HCT116 (cell line): Measurements from ENCODE around the gene GEMIN5. TPM values are rescaled to one million over a fixed set of nuclear protein-coding genes. Genes with fewer than 3 reads are reported as not detected.

ENCODE experiments used
- ATAC-seq: fragments of 200-7000 bp; cut with Tn5 transposase; 2 replicates; pipeline ENCODE4 v1.9.1; 2020; ENCODE audit warnings: mild to moderate bottlenecking, moderate library complexity
- BruUV-seq: library from RNA; stranded (reverse); fragments of 400-500 nt; replicated peaks from 2 replicates; lab custom pipeline; 2021; lab: Mats Ljungman, UMichigan
- CTCF ChIA-PET: fragments of 300-600 bp; sonication (Branson Sonifier 250); formaldehyde crosslinking; loops from one replicate; lab custom pipeline; 2021; ENCODE audit warnings: antibody characterized with exemption; lab: Charles Lee
- POLR2A ChIA-PET: fragments of 300-600, 350-600 bp; sonication (Branson Sonifier 250); formaldehyde crosslinking; loops from one replicate; lab custom pipeline; 2021; ENCODE audit warnings: antibody characterized with exemption; lab: Charles Lee
- RAD21 ChIA-PET, 2 experiments: fragments of 300-600 bp; sonication (Branson Sonifier 250); formaldehyde crosslinking; loops; one replicate each; lab custom pipeline; 2023; ENCODE audit warnings: low total read pairs in 2 of 2; ENCODE audit not compliant: uncharacterized antibody in 2 of 2, unreplicated experiment in 2 of 2, low non-redundant PET in 1 of 2; lab: Charles Lee
- DNase-seq: peaks from one replicate; pipeline ENCODE4 v3.0.0-alpha.2; 2010; ENCODE audit warnings: low read depth, low spot score
- H2AFZ ChIP-seq: fragments of 200-600 bp; shearing (Covaris generic), sonication (generic); 2 replicates; pipeline ENCODE4 v1.6.1; 2017; ENCODE audit warnings: low read depth, mixed run types, mixed read lengths, antibody characterized with exemption, low read length; ENCODE audit not compliant: poor library complexity, severe bottlenecking
- H3K27ac ChIP-seq: 2 replicates; pipeline ENCODE4 v1.5.1; 2012; ENCODE audit warnings: low read depth, low read length
- H3K27me3 ChIP-seq: fragments of 200-600 bp; sonication (generic); 2 replicates; pipeline ENCODE4 v1.6.1; 2016; ENCODE audit warnings: mixed run types, low read length, mixed read lengths; ENCODE audit not compliant: insufficient read depth
- H3K36me3 ChIP-seq, 2 experiments: fragments of 200-500 bp in 1 of 2; fragments of 200-600 bp in 1 of 2; sonication (Bioruptor generic) in 1 of 2; sonication (generic) in 1 of 2; 2 replicates each; pipeline versions ENCODE4 v1.5.1 to v1.6.1; 2014 to 2016; ENCODE audit warnings: low read length in 2 of 2, inconsistent platforms in 1 of 2, mixed read lengths in 1 of 2, mixed run types in 1 of 2; ENCODE audit not compliant: insufficient read depth in 2 of 2, control insufficient read depth in 1 of 2
- H3K4me1 ChIP-seq, 2 experiments: fragments of 200-600 bp in 1 of 2; sonication (generic) in 1 of 2; 2 replicates each; pipeline versions ENCODE4 v1.5.1 to v1.6.1; 2012 to 2017; ENCODE audit warnings: low read length in 2 of 2, inconsistent platforms in 1 of 2, mild to moderate bottlenecking in 1 of 2, mixed read lengths in 1 of 2, mixed run types in 1 of 2, moderate library complexity in 1 of 2; ENCODE audit not compliant: insufficient read depth in 2 of 2, control insufficient read depth in 1 of 2
- H3K4me2 ChIP-seq: fragments of 200-600 bp; sonication (generic); 2 replicates; pipeline ENCODE4 v1.6.1; 2017; ENCODE audit warnings: mixed run types, low read length, mixed read lengths
- H3K4me3 ChIP-seq, 2 experiments: fragments of 200-600 bp in 1 of 2; sonication (generic) in 1 of 2; replicated peaks in 1 of 2; 2 replicates each; pipeline ENCODE4 v1.5.1; 2011 to 2016; ENCODE audit warnings: low read length in 2 of 2, control low read depth in 1 of 2, low read depth in 1 of 2, mild to moderate bottlenecking in 1 of 2, mixed read lengths in 1 of 2, mixed run types in 1 of 2
- H3K79me2 ChIP-seq: fragments of 200-600 bp; sonication (generic); 2 replicates; pipeline ENCODE4 v1.6.1; 2017; ENCODE audit warnings: mild to moderate bottlenecking, mixed run types, low read length, moderate library complexity, mixed read lengths; ENCODE audit not compliant: insufficient read depth
- H3K9ac ChIP-seq: fragments of 200-600 bp; sonication (generic); 2 replicates; pipeline ENCODE4 v1.6.1; 2016; ENCODE audit warnings: low read length, mixed read lengths
- H3K9me2 ChIP-seq: fragments of 200-600 bp; sonication (generic), shearing (Covaris generic); 2 replicates; pipeline ENCODE4 v1.6.1; 2017; ENCODE audit warnings: mixed run types, mild to moderate bottlenecking, moderate library complexity; ENCODE audit not compliant: insufficient read depth
- H3K9me3 ChIP-seq, 2 experiments: fragments of 200-500 bp in 1 of 2; fragments of 200-600 bp in 1 of 2; sonication (Bioruptor generic) in 1 of 2; sonication (generic) in 1 of 2; 2 replicates each; pipeline ENCODE4 v1.6.1; 2014 to 2017; ENCODE audit warnings: low read length in 2 of 2, mixed read lengths in 2 of 2, inconsistent platforms in 1 of 2, low read depth in 1 of 2, mild to moderate bottlenecking in 1 of 2, mixed run types in 1 of 2, moderate library complexity in 1 of 2; ENCODE audit not compliant: control insufficient read depth in 1 of 2, insufficient read depth in 1 of 2
- H4K20me1 ChIP-seq: fragments of 200-600 bp; sonication (generic), shearing (Covaris generic); 2 replicates; pipeline ENCODE4 v1.6.1; 2017; ENCODE audit warnings: mixed run types, mild to moderate bottlenecking, moderate library complexity; ENCODE audit not compliant: insufficient read depth
- CBX3 ChIP-seq: IDR thresholded peaks from 2 replicates; pipeline ENCODE4 v1.6.1; 2012; ENCODE audit warnings: low read depth
- EGR1 ChIP-seq: IDR thresholded peaks from 2 replicates; pipeline ENCODE4 v1.6.1; 2012; ENCODE audit warnings: low read depth
- JUND ChIP-seq: IDR thresholded peaks from 2 replicates; pipeline ENCODE4 v1.6.1; 2012
- POLR2AphosphoS5 ChIP-seq: IDR thresholded peaks from 2 replicates; pipeline ENCODE4 v1.6.1; 2011; ENCODE audit warnings: mild to moderate bottlenecking, low read depth, low read length, moderate library complexity
- RAD21 ChIP-seq: IDR thresholded peaks from 2 replicates; pipeline ENCODE4 v1.6.1; 2012; ENCODE audit warnings: low read depth, mild to moderate bottlenecking
- SIN3A ChIP-seq: IDR thresholded peaks from 2 replicates; pipeline ENCODE4 v1.6.1; 2012; ENCODE audit warnings: low read depth
- SP1 ChIP-seq: IDR thresholded peaks from 2 replicates; pipeline ENCODE4 v1.6.1; 2012; ENCODE audit warnings: low read depth
- SRF ChIP-seq: IDR thresholded peaks from 2 replicates; pipeline ENCODE4 v1.6.1; 2012; ENCODE audit warnings: low read depth
- TCF7L2 ChIP-seq: IDR thresholded peaks from 2 replicates; pipeline ENCODE4 v1.7.0; 2011; ENCODE audit warnings: borderline replicate concordance, inconsistent platforms; ENCODE audit not compliant: insufficient read depth, insufficient read length; ENCODE audit errors: extremely low read depth
- ZFX ChIP-seq: fragments of 450-650 bp; IDR thresholded peaks from 2 replicates; pipeline ENCODE4 v1.6.1; 2017
- ZNF274 ChIP-seq: fragments of 200-500 bp; sonication (Bioruptor generic); IDR thresholded peaks from 2 replicates; pipeline ENCODE4 v1.6.1; 2014; ENCODE audit warnings: mild to moderate bottlenecking, low read depth, low read length, inconsistent platforms
- intact Hi-C: fragments of 100-400 bp; cut with micrococcal nuclease; formaldehyde crosslinking; loops from 2 replicates; pipeline ENCODE4 v1.10.0; 2022
- total RNA-seq: library from RNA; stranded (reverse); gene quantifications from one replicate; pipeline ENCODE4 v1.2.1, GENCODE V29; 2021; ENCODE audit not compliant: unreplicated experiment
- TF ChIP-seq, protein P1 (sequence below): IDR thresholded peaks from 2 replicates; pipeline ENCODE4 v1.6.1; 2011; ENCODE audit warnings: mild to moderate bottlenecking, low read length, moderate library complexity; ENCODE audit not compliant: insufficient replicate concordance; ENCODE audit errors: extremely low read depth
- TF ChIP-seq, protein P2 (sequence below), 3 experiments: fragments of 200-600 bp in 1 of 3; sonication (generic) in 1 of 3; IDR thresholded peaks in 2 of 3; conservative IDR thresholded peaks in 1 of 3; 2 replicates each; pipeline ENCODE4 v1.5.1; 2012 to 2017; ENCODE audit warnings: low read depth in 2 of 3, low read length in 2 of 3, antibody characterized with exemption in 1 of 3, borderline replicate concordance in 1 of 3, control low read depth in 1 of 3, mild to moderate bottlenecking in 1 of 3, mixed read lengths in 1 of 3, mixed run types in 1 of 3, moderate library complexity in 1 of 3; ENCODE audit not compliant: insufficient read depth in 1 of 3
- TF ChIP-seq, protein P3 (sequence below): IDR thresholded peaks from 2 replicates; pipeline ENCODE4 v1.6.1; 2012; ENCODE audit warnings: low read depth
- TF ChIP-seq, protein P4 (sequence below): IDR thresholded peaks from 2 replicates; pipeline ENCODE4 v1.6.1; 2012

Gene GEMIN5
- total RNA-seq, 1 experiment from 2014 or later: 35.9 TPM

DNA sequence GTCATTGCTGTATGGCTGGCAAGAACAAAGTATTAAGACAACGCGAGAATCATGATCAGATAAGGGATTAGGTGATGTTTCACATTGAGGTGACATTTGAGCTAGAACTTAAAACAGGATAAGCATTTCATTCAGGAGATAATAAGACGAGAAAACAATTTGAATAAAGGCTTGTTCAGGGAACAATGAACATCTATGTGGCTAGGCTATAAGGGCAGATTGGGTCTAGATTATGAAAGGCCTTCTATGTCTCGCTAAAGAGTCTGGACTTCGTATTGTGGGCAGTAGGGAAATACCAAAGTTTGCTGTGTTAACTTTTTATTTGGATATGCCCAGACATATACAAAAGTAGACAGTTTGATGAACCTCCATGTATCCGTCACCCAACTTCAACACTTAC is 9.8 kb upstream of the GEMIN5 start:
- H3K27me3 ChIP-seq: no peaks in the 10 kb centered on the region
- ATAC-seq (no peak), DNase-seq (no peak)
- no peaks in the 10 kb centered on the region for H3K9me2 ChIP-seq
- H3K9me3 ChIP-seq: no peaks in the 10 kb centered on the region
- H3K9ac ChIP-seq: no peak overlapping the region
- H3K79me2 ChIP-seq: peaks cover 80% of the 10 kb centered on the region
- no peaks in the 10 kb centered on the region for H3K4me1 ChIP-seq
- TF ChIP-seq JUND (no peak), SIN3A (no peak), EGR1 (no peak), RAD21 (no peak), POLR2AphosphoS5 (no peak), ZNF274 (no peak), CBX3 (no peak), ZFX (no peak), TCF7L2 (no peak), SP1 (no peak), SRF (no peak)
- TF ChIP-seq, protein P1, sequence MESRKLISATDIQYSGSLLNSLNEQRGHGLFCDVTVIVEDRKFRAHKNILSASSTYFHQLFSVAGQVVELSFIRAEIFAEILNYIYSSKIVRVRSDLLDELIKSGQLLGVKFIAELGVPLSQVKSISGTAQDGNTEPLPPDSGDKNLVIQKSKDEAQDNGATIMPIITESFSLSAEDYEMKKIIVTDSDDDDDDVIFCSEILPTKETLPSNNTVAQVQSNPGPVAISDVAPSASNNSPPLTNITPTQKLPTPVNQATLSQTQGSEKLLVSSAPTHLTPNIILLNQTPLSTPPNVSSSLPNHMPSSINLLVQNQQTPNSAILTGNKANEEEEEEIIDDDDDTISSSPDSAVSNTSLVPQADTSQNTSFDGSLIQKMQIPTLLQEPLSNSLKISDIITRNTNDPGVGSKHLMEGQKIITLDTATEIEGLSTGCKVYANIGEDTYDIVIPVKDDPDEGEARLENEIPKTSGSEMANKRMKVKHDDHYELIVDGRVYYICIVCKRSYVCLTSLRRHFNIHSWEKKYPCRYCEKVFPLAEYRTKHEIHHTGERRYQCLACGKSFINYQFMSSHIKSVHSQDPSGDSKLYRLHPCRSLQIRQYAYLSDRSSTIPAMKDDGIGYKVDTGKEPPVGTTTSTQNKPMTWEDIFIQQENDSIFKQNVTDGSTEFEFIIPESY: no peak
- TF ChIP-seq, protein P2, sequence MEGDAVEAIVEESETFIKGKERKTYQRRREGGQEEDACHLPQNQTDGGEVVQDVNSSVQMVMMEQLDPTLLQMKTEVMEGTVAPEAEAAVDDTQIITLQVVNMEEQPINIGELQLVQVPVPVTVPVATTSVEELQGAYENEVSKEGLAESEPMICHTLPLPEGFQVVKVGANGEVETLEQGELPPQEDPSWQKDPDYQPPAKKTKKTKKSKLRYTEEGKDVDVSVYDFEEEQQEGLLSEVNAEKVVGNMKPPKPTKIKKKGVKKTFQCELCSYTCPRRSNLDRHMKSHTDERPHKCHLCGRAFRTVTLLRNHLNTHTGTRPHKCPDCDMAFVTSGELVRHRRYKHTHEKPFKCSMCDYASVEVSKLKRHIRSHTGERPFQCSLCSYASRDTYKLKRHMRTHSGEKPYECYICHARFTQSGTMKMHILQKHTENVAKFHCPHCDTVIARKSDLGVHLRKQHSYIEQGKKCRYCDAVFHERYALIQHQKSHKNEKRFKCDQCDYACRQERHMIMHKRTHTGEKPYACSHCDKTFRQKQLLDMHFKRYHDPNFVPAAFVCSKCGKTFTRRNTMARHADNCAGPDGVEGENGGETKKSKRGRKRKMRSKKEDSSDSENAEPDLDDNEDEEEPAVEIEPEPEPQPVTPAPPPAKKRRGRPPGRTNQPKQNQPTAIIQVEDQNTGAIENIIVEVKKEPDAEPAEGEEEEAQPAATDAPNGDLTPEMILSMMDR (IDR thresholded peaks at IDR 0.05 in 2 of 3, conservative IDR thresholded peaks at IDR 0.05 in 1 of 3; ENCODE audit: borderline replicate concordance in 1 of 3, insufficient read depth in 1 of 3, low read depth in 2 of 3, low read length in 2 of 3): no peak
- TF ChIP-seq, protein P3, sequence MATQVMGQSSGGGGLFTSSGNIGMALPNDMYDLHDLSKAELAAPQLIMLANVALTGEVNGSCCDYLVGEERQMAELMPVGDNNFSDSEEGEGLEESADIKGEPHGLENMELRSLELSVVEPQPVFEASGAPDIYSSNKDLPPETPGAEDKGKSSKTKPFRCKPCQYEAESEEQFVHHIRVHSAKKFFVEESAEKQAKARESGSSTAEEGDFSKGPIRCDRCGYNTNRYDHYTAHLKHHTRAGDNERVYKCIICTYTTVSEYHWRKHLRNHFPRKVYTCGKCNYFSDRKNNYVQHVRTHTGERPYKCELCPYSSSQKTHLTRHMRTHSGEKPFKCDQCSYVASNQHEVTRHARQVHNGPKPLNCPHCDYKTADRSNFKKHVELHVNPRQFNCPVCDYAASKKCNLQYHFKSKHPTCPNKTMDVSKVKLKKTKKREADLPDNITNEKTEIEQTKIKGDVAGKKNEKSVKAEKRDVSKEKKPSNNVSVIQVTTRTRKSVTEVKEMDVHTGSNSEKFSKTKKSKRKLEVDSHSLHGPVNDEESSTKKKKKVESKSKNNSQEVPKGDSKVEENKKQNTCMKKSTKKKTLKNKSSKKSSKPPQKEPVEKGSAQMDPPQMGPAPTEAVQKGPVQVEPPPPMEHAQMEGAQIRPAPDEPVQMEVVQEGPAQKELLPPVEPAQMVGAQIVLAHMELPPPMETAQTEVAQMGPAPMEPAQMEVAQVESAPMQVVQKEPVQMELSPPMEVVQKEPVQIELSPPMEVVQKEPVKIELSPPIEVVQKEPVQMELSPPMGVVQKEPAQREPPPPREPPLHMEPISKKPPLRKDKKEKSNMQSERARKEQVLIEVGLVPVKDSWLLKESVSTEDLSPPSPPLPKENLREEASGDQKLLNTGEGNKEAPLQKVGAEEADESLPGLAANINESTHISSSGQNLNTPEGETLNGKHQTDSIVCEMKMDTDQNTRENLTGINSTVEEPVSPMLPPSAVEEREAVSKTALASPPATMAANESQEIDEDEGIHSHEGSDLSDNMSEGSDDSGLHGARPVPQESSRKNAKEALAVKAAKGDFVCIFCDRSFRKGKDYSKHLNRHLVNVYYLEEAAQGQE: no peak
- TF ChIP-seq, protein P4, sequence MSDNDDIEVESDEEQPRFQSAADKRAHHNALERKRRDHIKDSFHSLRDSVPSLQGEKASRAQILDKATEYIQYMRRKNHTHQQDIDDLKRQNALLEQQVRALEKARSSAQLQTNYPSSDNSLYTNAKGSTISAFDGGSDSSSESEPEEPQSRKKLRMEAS: no peak
- H3K36me3 ChIP-seq: no peaks in the 10 kb centered on the region; a peak in 1 of 4 replicates
- H2AFZ ChIP-seq: no peak overlapping the region
- no TSS peak for BruUV-seq
- H3K27ac ChIP-seq: no peak overlapping the region
- H4K20me1 ChIP-seq: no peaks in the 10 kb centered on the region
- POLR2A ChIA-PET: no interaction called here
- no peak overlapping the region for H3K4me2 ChIP-seq
- H3K4me3 ChIP-seq: no peak overlapping the region
- RAD21 ChIA-PET: no interaction called here
- intact Hi-C loops: no loop called here
- CTCF ChIA-PET: no interaction called here
